ENCODE results near the gene SSC5D.
"Not testable (repeated sequence)": the region's sequence is repeated elsewhere in the genome, so short reads cannot be mapped to it uniquely, and the experiment has no call there.

SSC5D gene

DNA sequence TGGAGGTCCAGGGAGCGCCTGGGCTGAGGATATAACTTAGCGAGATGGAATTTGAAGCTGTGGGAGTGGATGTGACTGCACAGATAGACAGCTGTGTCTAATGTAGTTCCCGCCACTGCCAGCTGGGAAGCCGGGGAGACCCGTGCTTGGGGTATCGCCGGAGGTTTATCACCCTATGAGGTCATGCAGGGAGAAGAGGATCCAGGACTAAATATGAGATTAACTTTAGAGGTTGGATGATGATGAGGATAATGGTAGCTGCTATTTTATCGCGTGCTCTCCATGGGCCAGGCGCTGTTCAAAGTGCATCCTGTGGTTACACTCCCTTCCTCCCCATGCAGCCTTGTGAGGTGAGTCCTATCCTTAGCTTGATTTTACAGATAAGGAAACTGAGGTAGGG is 19.9 kb downstream of the SSC5D start:
- DNase-seq, result no peak

GRCh38 chr19:55516878-55517620 is 28.8 kb downstream of the SSC5D start:
- DNase-seq, result peak; percentile 91 to 93

GRCh38 chr19:55519451-55520311 is 31.4 kb downstream of the SSC5D start:
- no peak for DNase-seq

- no peak for DNase-seq
Measured at GRCh38 chr19:55520691-55521292, 32.6 kb downstream of the SSC5D start.

- DNase-seq, result no peak
Measured at GRCh38 chr19:55525289-55526101, 37.3 kb downstream of the SSC5D start.

- no peak for DNase-seq
Measured at GRCh38 chr19:55526216-55527196, 38.3 kb downstream of the SSC5D start.

- DNase-seq, result no peak
Measured at GRCh38 chr19:55527197-55528029, 39.2 kb downstream of the SSC5D start.

GRCh38 chr19:55528030-55528803 is 40.0 kb downstream of the SSC5D start:
- no peak for DNase-seq

GRCh38 chr19:55529636-55530234 is 41.5 kb downstream of the SSC5D start:
- no peak for DNase-seq

DNA sequence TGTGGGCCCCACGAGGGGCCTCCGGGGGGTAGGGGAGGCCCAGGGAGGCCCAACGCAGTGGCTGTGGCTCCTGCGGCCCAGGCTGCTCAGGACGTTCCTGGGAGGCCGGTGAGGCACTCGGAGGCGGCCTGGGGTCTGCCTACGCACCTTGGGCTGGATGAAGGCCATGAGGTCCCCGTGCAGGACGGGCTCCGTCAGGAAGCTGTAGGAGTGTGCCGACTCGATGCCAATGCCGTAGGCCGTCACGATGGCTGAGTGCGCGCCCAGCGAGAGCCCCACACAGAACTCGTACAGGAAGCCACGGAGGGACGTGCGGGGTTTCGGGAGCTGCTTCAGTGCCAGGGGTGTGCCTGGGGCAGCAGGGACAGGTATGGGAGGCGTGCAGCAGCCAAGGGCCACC is 42.8 kb downstream of the SSC5D start:
- DNase-seq, result no peak

GRCh38 chr19:55534280-55534679 is 46.0 kb downstream of the SSC5D start:
- not testable (repeated sequence) for DNase-seq

- no peak for DNase-seq
Measured at GRCh38 chr19:55535173-55535964, 47.1 kb downstream of the SSC5D start.

- no peak for DNase-seq
Measured at GRCh38 chr19:55535965-55536350, 47.7 kb downstream of the SSC5D start.

DNA sequence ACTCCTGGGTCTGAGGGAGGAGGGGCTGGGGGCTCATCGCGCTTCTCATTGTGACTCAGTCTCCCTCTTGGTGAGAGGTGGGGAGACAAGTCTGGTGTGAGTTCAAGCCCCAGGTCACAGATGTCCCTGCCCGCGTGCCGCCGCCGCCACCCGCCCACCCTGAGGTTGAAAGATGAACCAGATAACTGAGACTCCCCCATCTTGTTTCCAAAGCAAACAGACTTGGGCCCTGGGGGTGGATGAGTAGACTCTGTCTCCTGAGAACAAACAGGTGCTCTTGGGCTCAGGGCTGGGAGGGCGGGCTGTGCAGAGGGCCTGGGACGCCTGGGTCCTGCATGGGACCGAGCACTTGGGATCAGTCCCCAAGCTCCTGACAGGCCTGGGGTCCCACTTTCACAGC is 48.1 kb downstream of the SSC5D start:
- DNase-seq, result no peak

- DNase-seq, result no peak
Measured at GRCh38 chr19:55536951-55537740, 48.9 kb downstream of the SSC5D start, which contains the start of gene SBK2. Gene SBK2 (minus strand): TSS chr19:55537133. CDS start chr19:55536294, 839 bp downstream.

GRCh38 chr19:55537741-55538111 is 49.5 kb downstream of the SSC5D start:
- DNase-seq, result no peak

GRCh38 chr19:55538132-55538531 is 49.9 kb downstream of the SSC5D start:
- DNase-seq, result no peak

Data from CD4-positive, alpha-beta T cell treated with Interferon alpha-2 for 1 hour (primary cell).